Esophagus squamous epithelium (tissue), 5 donors: ENCODE results near the gene KCTD7. TPM values are rescaled to one million over a fixed set of nuclear protein-coding genes. Genes with fewer than 3 reads are reported as not detected.
"Not testable (repeated sequence)": the region's sequence is repeated elsewhere in the genome, so short reads cannot be mapped to it uniquely, and the experiment has no call there.

Source experiments
- DNase-seq: peaks from one replicate; lab custom pipeline; 2025; lab: John Stamatoyannopoulos, UW
- H3K27ac ChIP-seq, 4 donors: fragments of 200-600 bp; sonication (generic); one replicate each; pipeline ENCODE4 v1.5.1; 2016 to 2019; ENCODE audit warnings: mild to moderate bottlenecking in 1 of 4
- H3K27me3 ChIP-seq, 4 donors: fragments of 200-600 bp; sonication (generic); 1 replicate in 3 of 4; 2 replicates in 1 of 4; pipeline versions ENCODE4 v1.5.1 to v1.6.0; 2017 to 2021; ENCODE audit warnings: antibody characterized with exemption in 1 of 4
- H3K36me3 ChIP-seq, 3 donors: fragments of 200-600 bp; sonication (generic); one replicate each; pipeline ENCODE4 v1.5.1; 2016 to 2019
- H3K4me1 ChIP-seq, 3 donors: fragments of 200-600 bp; sonication (generic); one replicate each; pipeline ENCODE4 v1.5.1; 2017 to 2019
- H3K4me3 ChIP-seq, 4 donors: fragments of 200-600 bp; sonication (generic); 1 replicate in 3 of 4; 2 replicates in 1 of 4; pipeline ENCODE4 v1.5.1; 2016 to 2019; ENCODE audit warnings: mild to moderate bottlenecking in 2 of 4, moderate library complexity in 1 of 4
- H3K9me3 ChIP-seq, 3 donors: fragments of 200-600 bp; sonication (generic); one replicate each; pipeline ENCODE4 v1.5.1; 2016 to 2019
- POLR2A ChIP-seq, 4 donors: fragments of 450-650 bp; IDR thresholded peaks; one replicate each; pipeline ENCODE4 v1.6.1; 2017; ENCODE audit warnings: antibody characterized with exemption in 4 of 4, mild to moderate bottlenecking in 4 of 4, moderate library complexity in 3 of 4
- WGBS, 2 donors: methylation state at CpG; one replicate each; pipeline ENCODE4 v1.1.5; 2018; 5-methylcytosine and 5-hydroxymethylcytosine counted together
- intact Hi-C: fragments of 100-400 bp; cut with DNase I; formaldehyde crosslinking; loops from one replicate; pipeline ENCODE4 v1.15.0; 2022
- total RNA-seq, 4 donors: library from RNA; depleted of rRNA; stranded (reverse); fragments of >200 nt; gene quantifications; one replicate each; pipeline ENCODE4 v1.1.0, GENCODE V29; 2016
- TF ChIP-seq, protein P1 (sequence below), 6 experiments: fragments of 450-650 bp in 4 of 6; fragments of 200-600 bp in 2 of 6; sonication (generic) in 2 of 6; IDR thresholded peaks; one replicate each; pipeline ENCODE4 v1.5.1; 2016 to 2019; ENCODE audit warnings: antibody characterized with exemption in 6 of 6, mild to moderate bottlenecking in 4 of 6, moderate library complexity in 4 of 6
- donor health status: DM: yes; HTN: yes; CAD: no.

The KCTD7 gene
- total RNA-seq, 4 donors from 2014 or later = 0.99 to 6.1 (median 3.5) TPM

DNA sequence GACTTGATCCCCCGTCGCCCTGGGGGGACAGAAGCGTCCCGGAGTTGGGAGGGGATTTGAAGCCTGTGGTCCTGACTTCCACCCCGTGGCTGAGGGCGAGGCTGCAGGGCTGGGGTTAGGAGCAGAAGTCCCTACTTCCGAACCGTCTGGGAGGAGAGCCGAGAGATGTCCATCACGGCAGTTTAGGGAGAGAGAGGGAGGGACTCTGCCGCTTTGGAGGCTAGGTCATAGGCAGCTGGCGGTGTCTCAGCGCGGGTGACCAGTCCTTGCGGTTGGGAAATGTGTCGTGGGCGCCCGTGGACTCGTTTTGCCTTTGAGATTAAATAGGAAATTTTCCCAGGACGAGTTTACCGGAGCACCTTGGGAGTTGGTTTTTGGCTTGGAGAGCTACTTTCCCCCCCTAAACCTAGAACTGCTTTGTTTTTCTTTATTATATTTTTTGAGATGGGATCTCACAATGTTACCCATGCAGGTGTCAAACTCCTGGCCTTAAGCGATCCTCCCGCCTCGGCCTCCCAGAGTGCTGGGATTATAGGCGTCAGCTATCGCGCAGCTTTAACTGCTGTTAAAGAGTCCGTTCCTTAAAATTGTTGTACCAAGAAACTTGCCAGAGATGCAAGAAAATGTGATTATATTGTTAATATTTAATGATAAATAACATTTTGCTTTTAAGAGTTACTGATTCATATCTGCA lies 26.6 kb downstream of the KCTD7 start:
- H3K27ac ChIP-seq = peak overlapping the region; percentile 97 to 99 (median 98)
- H3K27me3 ChIP-seq, intact Hi-C loops, DNase-seq, H3K9me3 ChIP-seq, H3K36me3 ChIP-seq: not testable (repeated sequence)
- peaks cover 3 to 25% (median 13%) of the 10 kb centered on the region in 3 donors for H3K4me1 ChIP-seq
- 13 to 23% methylated on average over 20 to 21 of the region's 28 CpGs for WGBS, 2 donors
- peak overlapping the region; percentile 87 to 92 (median 90) for H3K4me3 ChIP-seq
- TF ChIP-seq, protein P1, sequence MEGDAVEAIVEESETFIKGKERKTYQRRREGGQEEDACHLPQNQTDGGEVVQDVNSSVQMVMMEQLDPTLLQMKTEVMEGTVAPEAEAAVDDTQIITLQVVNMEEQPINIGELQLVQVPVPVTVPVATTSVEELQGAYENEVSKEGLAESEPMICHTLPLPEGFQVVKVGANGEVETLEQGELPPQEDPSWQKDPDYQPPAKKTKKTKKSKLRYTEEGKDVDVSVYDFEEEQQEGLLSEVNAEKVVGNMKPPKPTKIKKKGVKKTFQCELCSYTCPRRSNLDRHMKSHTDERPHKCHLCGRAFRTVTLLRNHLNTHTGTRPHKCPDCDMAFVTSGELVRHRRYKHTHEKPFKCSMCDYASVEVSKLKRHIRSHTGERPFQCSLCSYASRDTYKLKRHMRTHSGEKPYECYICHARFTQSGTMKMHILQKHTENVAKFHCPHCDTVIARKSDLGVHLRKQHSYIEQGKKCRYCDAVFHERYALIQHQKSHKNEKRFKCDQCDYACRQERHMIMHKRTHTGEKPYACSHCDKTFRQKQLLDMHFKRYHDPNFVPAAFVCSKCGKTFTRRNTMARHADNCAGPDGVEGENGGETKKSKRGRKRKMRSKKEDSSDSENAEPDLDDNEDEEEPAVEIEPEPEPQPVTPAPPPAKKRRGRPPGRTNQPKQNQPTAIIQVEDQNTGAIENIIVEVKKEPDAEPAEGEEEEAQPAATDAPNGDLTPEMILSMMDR (IDR thresholded peaks at IDR 0.05) = peak in 1 of 6 experiments; percentile 15

- Histone ChIP-seq H3K4me3 (peak overlapping the region; percentile 87 to 92 (median 90)), H3K4me1 (peaks cover 3 to 25% (median 13%) of the 10 kb centered on the region in 3 donors), H3K27ac (peak overlapping the region; percentile 97 to 99 (median 98))
- DNase-seq, H3K27me3 ChIP-seq, H3K9me3 ChIP-seq, intact Hi-C loops, H3K36me3 ChIP-seq: not testable (repeated sequence)
- WGBS, 2 donors = 40 to 46% methylated on average over 9 to 10 of the region's 11 CpGs
Measured at GRCh38 chr7:66655826-66656485, 27.3 kb downstream of the KCTD7 start.

- no peaks in the 10 kb centered on the region for H3K36me3 ChIP-seq
- no peak overlapping the region for H3K4me3 ChIP-seq
- intact Hi-C loops = no loop called here
- H3K9me3 ChIP-seq = no peaks in the 10 kb centered on the region
- no peak for DNase-seq
- H3K4me1 ChIP-seq = peaks cover 3 to 25% (median 13%) of the 10 kb centered on the region in 3 donors
- no peak overlapping the region for H3K27ac ChIP-seq
- WGBS, 2 donors = 66 to 93% methylated on average over 2 of the region's 2 CpGs
- no peaks in the 10 kb centered on the region for H3K27me3 ChIP-seq
- TF ChIP-seq, protein P1 (IDR thresholded peaks at IDR 0.05) = no peak
- no peak for TF ChIP-seq POLR2A (IDR thresholded peaks at IDR 0.05)
Measured at GRCh38 chr7:66657798-66658197, 29.1 kb downstream of the KCTD7 start.

GRCh38 chr7:66662646-66663264 lies 34.1 kb downstream of the KCTD7 start:
- 86 to 88% methylated on average over 16 of the region's 16 CpGs for WGBS, 2 donors
- H3K27ac ChIP-seq = no peak overlapping the region
- intact Hi-C loops = no loop called here
- H3K36me3 ChIP-seq = peaks cover 0 to 4% (median 0%) of the 10 kb centered on the region in 3 donors
- no peaks in the 10 kb centered on the region for H3K9me3 ChIP-seq
- peaks cover 0 to 5% (median 0%) of the 10 kb centered on the region in 3 donors for H3K4me1 ChIP-seq
- DNase-seq = no peak
- H3K27me3 ChIP-seq = no peaks in the 10 kb centered on the region
- H3K4me3 ChIP-seq = no peak overlapping the region
- TF ChIP-seq, protein P1 (IDR thresholded peaks at IDR 0.05) = no peak
- TF ChIP-seq POLR2A (IDR thresholded peaks at IDR 0.05) = no peak

DNA sequence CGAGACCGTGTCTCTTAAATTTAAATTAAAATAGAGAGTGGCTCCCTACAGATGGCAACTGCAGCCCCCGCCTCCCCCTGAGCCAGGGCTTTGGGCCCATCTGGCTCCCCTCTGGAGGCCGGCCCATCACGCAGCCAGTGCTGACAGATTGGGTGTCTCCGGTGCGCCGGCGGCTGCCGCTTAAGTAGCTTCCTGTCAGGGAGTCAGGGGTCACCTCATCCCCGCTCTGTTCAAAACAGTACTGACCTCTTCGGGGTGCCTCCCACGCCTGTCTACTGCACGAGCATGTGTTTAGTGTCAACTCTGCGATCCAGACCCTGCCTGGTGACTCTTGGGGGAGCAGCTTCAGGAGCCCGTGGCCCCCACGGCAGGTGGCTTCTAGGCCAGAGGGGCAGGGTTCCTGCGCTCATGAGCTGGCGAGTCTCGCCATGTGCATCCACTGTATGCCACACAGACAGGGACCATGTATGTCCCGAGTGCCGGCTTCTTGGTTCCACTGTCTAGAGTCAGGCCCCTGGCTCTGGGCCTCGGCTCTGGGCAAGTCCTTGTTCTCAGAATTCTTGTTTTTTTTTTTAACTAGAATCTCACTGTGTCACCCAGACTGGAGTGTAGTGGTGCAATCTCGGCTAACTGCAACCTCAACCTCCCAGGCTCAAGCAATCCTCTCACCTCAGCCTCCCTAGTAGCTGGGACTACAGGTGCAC lies 36.1 kb downstream of the KCTD7 start:
- TF ChIP-seq POLR2A (IDR thresholded peaks at IDR 0.05) = no peak
- TF ChIP-seq, protein P1 (IDR thresholded peaks at IDR 0.05) = no peak
- Histone ChIP-seq H3K4me1 (peaks cover 0 to 5% (median 0%) of the 10 kb centered on the region in 3 donors), H3K4me3 (no peak overlapping the region), H3K27ac (no peak overlapping the region), H3K9me3 (no peaks in the 10 kb centered on the region), H3K27me3 (no peaks in the 10 kb centered on the region), H3K36me3 (peaks cover 0 to 15% (median 0%) of the 10 kb centered on the region in 3 donors)
- 55 to 90% methylated on average over 6 to 8 of the region's 24 CpGs for WGBS, 2 donors
- DNase-seq = no peak
- intact Hi-C loops = no loop called here
